Keratinocyte (primary cell): ENCODE data around the gene DIAPH2. TPM values are rescaled to one million over a fixed set of nuclear protein-coding genes. Genes with fewer than 3 reads are reported as not detected.

Experiments
- DNase-seq: peaks from one replicate; pipeline ENCODE4 v3.0.0-alpha.2; 2011; ENCODE audit warnings: low read depth, missing footprints, low spot score
- FAIRE-seq: peaks from 2 replicates; lab custom pipeline; 2011; peaks lifted over from hg19 to GRCh38; lab: Jason Lieb, UNC
- H2AFZ ChIP-seq: 2 replicates; pipeline ENCODE4 v1.6.0; 2012; ENCODE audit warnings: low read length, control low read depth, inconsistent platforms; ENCODE audit not compliant: control insufficient read depth
- H3K27ac ChIP-seq: 2 replicates; pipeline ENCODE4 v1.5.1; 2011; ENCODE audit warnings: low read length; ENCODE audit not compliant: control insufficient read depth, insufficient read depth
- H3K27me3 ChIP-seq: 3 replicates; pipeline ENCODE4 v1.6.0; 2011; ENCODE audit warnings: low read length; ENCODE audit not compliant: control insufficient read depth, insufficient read depth; ENCODE audit errors: extremely low read depth
- H3K36me3 ChIP-seq, 2 experiments: 2 replicates in 1 of 2; 3 replicates in 1 of 2; pipeline ENCODE4 v1.5.1; 2011; ENCODE audit warnings: low read length in 2 of 2, mild to moderate bottlenecking in 1 of 2; ENCODE audit not compliant: control insufficient read depth in 2 of 2, insufficient read depth in 2 of 2; ENCODE audit errors: extremely low read depth in 1 of 2
- H3K4me1 ChIP-seq: 3 replicates; pipeline ENCODE4 v1.5.1; 2011; ENCODE audit warnings: low read length; ENCODE audit not compliant: control insufficient read depth, insufficient read depth; ENCODE audit errors: extremely low read depth
- H3K4me2 ChIP-seq: 3 replicates; pipeline ENCODE4 v1.6.0; 2011; ENCODE audit warnings: low read depth, low read length; ENCODE audit not compliant: control insufficient read depth, insufficient read depth; ENCODE audit errors: extremely low read depth
- H3K4me3 ChIP-seq, 3 experiments: fragments of 200-600 bp in 1 of 3; sonication (generic) in 1 of 3; 2 replicates in 2 of 3; 3 replicates in 1 of 3; pipeline ENCODE4 v1.5.1; 2011 to 2016; ENCODE audit warnings: low read length in 3 of 3, mild to moderate bottlenecking in 3 of 3, control low read depth in 2 of 3, inconsistent platforms in 1 of 3, low read depth in 1 of 3, mixed read lengths in 1 of 3, mixed run types in 1 of 3, moderate library complexity in 1 of 3; ENCODE audit not compliant: control insufficient read depth in 2 of 3, insufficient read depth in 2 of 3; ENCODE audit errors: extremely low read depth in 1 of 3
- H3K79me2 ChIP-seq: 2 replicates; pipeline ENCODE4 v1.6.0; 2012; ENCODE audit warnings: low read length; ENCODE audit not compliant: control insufficient read depth, insufficient read depth
- H3K9ac ChIP-seq: 3 replicates; pipeline ENCODE4 v1.6.0; 2011; ENCODE audit warnings: low read length; ENCODE audit not compliant: control insufficient read depth, insufficient read depth; ENCODE audit errors: extremely low read depth
- H3K9me1 ChIP-seq: 3 replicates; pipeline ENCODE4 v1.6.0; 2011; ENCODE audit warnings: low read length; ENCODE audit not compliant: control insufficient read depth, insufficient read depth; ENCODE audit errors: extremely low read depth
- H3K9me3 ChIP-seq: 2 replicates; pipeline ENCODE4 v1.5.1; 2012; ENCODE audit warnings: low read depth, low read length; ENCODE audit not compliant: control insufficient read depth
- H4K20me1 ChIP-seq: 3 replicates; pipeline ENCODE4 v1.6.0; 2011; ENCODE audit warnings: low read length; ENCODE audit not compliant: control insufficient read depth, insufficient read depth; ENCODE audit errors: extremely low read depth
- EZH2 ChIP-seq: IDR thresholded peaks from one replicate; pipeline ENCODE4 v1.6.1; 2012; ENCODE audit warnings: inconsistent platforms, mild to moderate bottlenecking, low read length, moderate library complexity
- dilution Hi-C: fragments of 300-500 bp; cut with MboI; formaldehyde crosslinking; loops from one replicate; pipeline ENCODE4 v1.7.0; 2020; ENCODE audit warnings: low sequenced_read_pairs; ENCODE audit not compliant: extremely low pct_ligation_motif_present
- polyA plus RNA-seq, 5 experiments: library from polyadenylated mRNA; depleted of rRNA in 3 of 5; stranded (reverse) in 3 of 5; stranded (forward) in 1 of 5; unstranded in 1 of 5; fragments of >200 nt; gene quantifications; 1 replicate in 1 of 5; 2 replicates in 3 of 5; 3 replicates in 1 of 5; pipeline versions ENCODE4 v1.2.1 to v1.2.3, GENCODE V29; 2011 to 2012; ENCODE audit warnings: missing spikeins in 2 of 5, low read depth in 1 of 5, low replicate concordance in 1 of 5
- TF ChIP-seq, protein P1 (sequence below), 3 experiments: IDR thresholded peaks in 1 of 3; conservative IDR thresholded peaks in 1 of 3; optimal IDR thresholded peaks in 1 of 3; 2 replicates in 2 of 3; 3 replicates in 1 of 3; pipeline versions ENCODE3 to v1.5.1; 2011; ENCODE audit warnings: low read length in 3 of 3, mild to moderate bottlenecking in 3 of 3, moderate library complexity in 2 of 3, control low read depth in 1 of 3, inconsistent platforms in 1 of 3; ENCODE audit not compliant: insufficient read depth in 2 of 3; ENCODE audit errors: extremely low read depth in 1 of 3

The DIAPH2 gene
- polyA plus RNA-seq, 1 donor (not counting 4 experiments of a cell fraction or from before 2014, with no cell fraction given), result 7.4 TPM

DNA sequence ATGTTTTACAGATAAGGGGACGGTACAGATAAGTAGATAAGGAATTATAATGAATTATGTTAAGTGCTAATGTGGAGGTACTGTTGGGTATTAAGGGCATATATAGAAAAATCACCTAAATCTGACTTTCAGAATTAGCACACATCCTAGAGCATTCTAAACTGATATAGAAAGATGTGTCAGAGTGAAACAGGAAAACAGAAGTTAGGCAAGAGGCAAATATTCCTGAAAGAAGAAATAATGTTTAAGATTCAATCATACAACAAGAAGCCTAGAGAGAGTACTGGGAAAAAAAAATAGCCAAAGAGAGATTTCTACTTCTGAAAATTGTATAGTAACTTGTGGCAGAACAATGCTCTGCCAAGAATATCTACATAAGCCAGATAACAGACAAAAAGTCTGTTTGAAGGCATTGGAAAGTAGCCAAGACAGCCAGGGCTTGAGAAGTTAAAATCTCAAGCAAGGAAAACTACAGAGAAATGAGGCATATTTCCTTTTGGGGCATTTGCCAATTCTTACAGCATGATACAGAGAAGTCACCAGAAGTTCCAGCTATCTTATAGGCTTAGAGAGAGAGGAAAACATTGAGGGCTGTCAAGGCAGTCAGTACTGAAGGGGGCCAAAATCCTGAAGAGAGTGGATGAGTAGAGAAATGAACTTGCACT lies 845.0 kb downstream of the DIAPH2 start:
- TF ChIP-seq, protein P1, sequence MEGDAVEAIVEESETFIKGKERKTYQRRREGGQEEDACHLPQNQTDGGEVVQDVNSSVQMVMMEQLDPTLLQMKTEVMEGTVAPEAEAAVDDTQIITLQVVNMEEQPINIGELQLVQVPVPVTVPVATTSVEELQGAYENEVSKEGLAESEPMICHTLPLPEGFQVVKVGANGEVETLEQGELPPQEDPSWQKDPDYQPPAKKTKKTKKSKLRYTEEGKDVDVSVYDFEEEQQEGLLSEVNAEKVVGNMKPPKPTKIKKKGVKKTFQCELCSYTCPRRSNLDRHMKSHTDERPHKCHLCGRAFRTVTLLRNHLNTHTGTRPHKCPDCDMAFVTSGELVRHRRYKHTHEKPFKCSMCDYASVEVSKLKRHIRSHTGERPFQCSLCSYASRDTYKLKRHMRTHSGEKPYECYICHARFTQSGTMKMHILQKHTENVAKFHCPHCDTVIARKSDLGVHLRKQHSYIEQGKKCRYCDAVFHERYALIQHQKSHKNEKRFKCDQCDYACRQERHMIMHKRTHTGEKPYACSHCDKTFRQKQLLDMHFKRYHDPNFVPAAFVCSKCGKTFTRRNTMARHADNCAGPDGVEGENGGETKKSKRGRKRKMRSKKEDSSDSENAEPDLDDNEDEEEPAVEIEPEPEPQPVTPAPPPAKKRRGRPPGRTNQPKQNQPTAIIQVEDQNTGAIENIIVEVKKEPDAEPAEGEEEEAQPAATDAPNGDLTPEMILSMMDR (optimal IDR thresholded peaks at IDR 0.05 in 1 of 3, IDR thresholded peaks at IDR 0.05 in 1 of 3, conservative IDR thresholded peaks at IDR 0.05 in 1 of 3; ENCODE audit: extremely low read depth in 1 of 3, insufficient read depth in 2 of 3, low read length in 3 of 3), result no peak
- TF ChIP-seq EZH2, result no peak
- Histone ChIP-seq H3K9ac (no peak overlapping the region), H3K36me3 (no peaks in the 10 kb centered on the region), H3K27ac (no peak overlapping the region), H3K4me1 (peaks cover 4% of the 10 kb centered on the region), H3K9me1 (no peaks in the 10 kb centered on the region), H3K4me2 (no peak overlapping the region), H3K9me3 (peaks cover 2% of the 10 kb centered on the region), H3K4me3 (no peak overlapping the region), H4K20me1 (no peaks in the 10 kb centered on the region), H2AFZ (no peak overlapping the region), H3K79me2 (no peaks in the 10 kb centered on the region), H3K27me3 (no peaks in the 10 kb centered on the region)
- FAIRE-seq, result no peak
- dilution Hi-C loops, result no loop called here
- no peak for DNase-seq

DNA sequence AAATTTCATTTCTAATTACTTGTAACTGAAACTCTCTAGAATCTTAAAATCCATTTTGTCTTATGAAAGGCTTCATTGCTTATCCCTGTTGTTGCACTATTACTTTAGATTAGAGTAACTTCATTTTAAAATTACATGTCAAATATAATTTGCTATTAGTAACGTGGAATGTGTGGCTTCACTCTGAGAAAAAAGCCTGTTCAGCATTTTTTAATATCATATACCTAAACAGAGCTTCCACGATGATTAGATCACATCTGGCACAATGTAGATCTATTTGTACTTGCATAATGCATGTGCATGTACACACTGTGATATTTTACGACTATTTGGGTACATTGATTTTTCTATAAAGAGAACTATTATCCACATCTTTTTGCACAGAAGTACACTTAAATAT lies 847.2 kb downstream of the DIAPH2 start:
- H3K9me3 ChIP-seq, result peaks cover 2% of the 10 kb centered on the region
- no peak overlapping the region for H3K9ac ChIP-seq
- H3K4me2 ChIP-seq, result no peak overlapping the region
- H3K9me1 ChIP-seq, result no peaks in the 10 kb centered on the region
- no peak overlapping the region for H3K27ac ChIP-seq
- FAIRE-seq (no peak), DNase-seq (no peak)
- H4K20me1 ChIP-seq, result no peaks in the 10 kb centered on the region
- H3K4me3 ChIP-seq, result no peak overlapping the region
- no peaks in the 10 kb centered on the region for H3K4me1 ChIP-seq
- H3K79me2 ChIP-seq, result no peaks in the 10 kb centered on the region
- H3K36me3 ChIP-seq, result no peaks in the 10 kb centered on the region
- no peaks in the 10 kb centered on the region for H3K27me3 ChIP-seq
- H2AFZ ChIP-seq, result no peak overlapping the region
- no peak for TF ChIP-seq EZH2
- TF ChIP-seq, protein P1 (optimal IDR thresholded peaks at IDR 0.05 in 1 of 3, IDR thresholded peaks at IDR 0.05 in 1 of 3, conservative IDR thresholded peaks at IDR 0.05 in 1 of 3; ENCODE audit: extremely low read depth in 1 of 3, insufficient read depth in 2 of 3, low read length in 3 of 3), result no peak
- dilution Hi-C loops, result no loop called here
